Endothelial cell of umbilical vein (primary cell): ENCODE measurements around the gene CHKB. TPM values are rescaled to one million over a fixed set of nuclear protein-coding genes. Genes with fewer than 3 reads are reported as not detected.

Source experiments
- BruUV-seq: library from RNA; stranded (reverse); fragments of 400-500 nt; replicated peaks from 2 replicates; lab custom pipeline; 2021; lab: Mats Ljungman, UMichigan
- CTCF ChIA-PET: fragments of 300-600, 350-600 bp; sonication (Branson Sonifier 250); formaldehyde crosslinking; loops from one replicate; lab custom pipeline; 2021; ENCODE audit warnings: antibody characterized with exemption, inconsistent platforms; lab: Charles Lee
- POLR2A ChIA-PET: fragments of 300-600, 350-600 bp; sonication (Branson Sonifier 250); formaldehyde crosslinking; loops from one replicate; lab custom pipeline; 2021; ENCODE audit warnings: antibody characterized with exemption, inconsistent platforms; lab: Charles Lee
- DNase-seq: peaks from one replicate; pipeline ENCODE4 v3.0.0-alpha.2; 2011; ENCODE audit warnings: low read depth, low spot score
- FAIRE-seq: peaks from 2 replicates; lab custom pipeline; 2011; peaks lifted over from hg19 to GRCh38; lab: Jason Lieb, UNC
- H2AFZ ChIP-seq: 2 replicates; pipeline ENCODE4 v1.6.0; 2012; ENCODE audit warnings: low read depth, low read length, control low read depth, inconsistent platforms
- H3K27ac ChIP-seq: 2 replicates; pipeline ENCODE4 v1.5.1; 2011; ENCODE audit warnings: low read depth, mild to moderate bottlenecking, control low read depth, low read length, moderate library complexity; ENCODE audit not compliant: insufficient read depth
- H3K27me3 ChIP-seq, 2 experiments: 2 replicates each; pipeline versions ENCODE4 v1.6.0 to v1.6.1; 2011; ENCODE audit warnings: low read length in 2 of 2, mixed read lengths in 1 of 2; ENCODE audit not compliant: control insufficient read depth in 2 of 2, insufficient read depth in 2 of 2
- H3K36me3 ChIP-seq, 2 experiments: 2 replicates in 1 of 2; 3 replicates in 1 of 2; pipeline ENCODE4 v1.5.1; 2011; ENCODE audit warnings: low read length in 2 of 2, mild to moderate bottlenecking in 1 of 2, moderate library complexity in 1 of 2; ENCODE audit not compliant: control insufficient read depth in 2 of 2, insufficient read depth in 2 of 2; ENCODE audit errors: extremely low read depth in 1 of 2
- H3K4me1 ChIP-seq: 3 replicates; pipeline ENCODE4 v1.5.1; 2011; ENCODE audit warnings: mild to moderate bottlenecking, low read length; ENCODE audit not compliant: control insufficient read depth, insufficient read depth; ENCODE audit errors: extremely low read depth
- H3K4me2 ChIP-seq: 2 replicates; pipeline ENCODE4 v1.6.1; 2011; ENCODE audit warnings: low read length, control low read depth, mixed read lengths; ENCODE audit not compliant: insufficient read depth
- H3K4me3 ChIP-seq, 3 experiments: fragments of 200-600 bp in 1 of 3; sonication (generic), shearing (Covaris generic) in 1 of 3; replicated peaks in 1 of 3; 2 replicates each; pipeline ENCODE4 v1.5.1; 2011 to 2016; ENCODE audit warnings: control low read depth in 3 of 3, low read length in 3 of 3, mild to moderate bottlenecking in 2 of 3, inconsistent platforms in 1 of 3, low read depth in 1 of 3, moderate library complexity in 1 of 3; ENCODE audit not compliant: insufficient read depth in 1 of 3
- H3K79me2 ChIP-seq: 2 replicates; pipeline ENCODE4 v1.6.0; 2012; ENCODE audit warnings: low read length, inconsistent platforms; ENCODE audit not compliant: control insufficient read depth, insufficient read depth
- H3K9ac ChIP-seq: replicated peaks from 2 replicates; pipeline ENCODE3; 2011; ENCODE audit warnings: low read length, control low read depth; ENCODE audit not compliant: insufficient read depth; ENCODE audit errors: extremely low read depth
- H3K9me1 ChIP-seq: replicated peaks from 3 replicates; pipeline ENCODE4 v1.6.0; 2011; ENCODE audit warnings: mild to moderate bottlenecking, low read length; ENCODE audit not compliant: control insufficient read depth, insufficient read depth; ENCODE audit errors: extremely low read depth
- H3K9me3 ChIP-seq: replicated peaks from 2 replicates; pipeline ENCODE4 v1.5.1; 2012; ENCODE audit warnings: low read length, inconsistent platforms; ENCODE audit not compliant: control insufficient read depth, insufficient read depth
- H4K20me1 ChIP-seq: replicated peaks from 2 replicates; pipeline ENCODE3; 2011; ENCODE audit warnings: mild to moderate bottlenecking, low read length; ENCODE audit not compliant: control insufficient read depth, insufficient read depth; ENCODE audit errors: extremely low read depth
- EZH2 ChIP-seq: IDR thresholded peaks from 2 replicates; pipeline ENCODE4 v1.6.1; 2012; ENCODE audit warnings: borderline replicate concordance, low read depth, mild to moderate bottlenecking, moderate library complexity, low read length, inconsistent platforms; ENCODE audit not compliant: severe bottlenecking
- FOS ChIP-seq: IDR thresholded peaks from 2 replicates; pipeline ENCODE4 v1.6.1; 2011; ENCODE audit warnings: mild to moderate bottlenecking, low read length, moderate library complexity, borderline replicate concordance; ENCODE audit not compliant: insufficient read depth
- GATA2 ChIP-seq: IDR thresholded peaks from 2 replicates; pipeline ENCODE4 v1.7.0; 2011; ENCODE audit warnings: low read depth, mild to moderate bottlenecking, moderate library complexity, mixed read lengths, low read length; ENCODE audit not compliant: insufficient read length, insufficient read depth
- JUN ChIP-seq: IDR thresholded peaks from 2 replicates; pipeline ENCODE4 v1.6.1; 2011; ENCODE audit warnings: borderline replicate concordance, low read depth; ENCODE audit not compliant: insufficient read length, insufficient read depth
- MYC ChIP-seq: IDR thresholded peaks from one replicate; pipeline ENCODE4 v1.6.1; 2011; ENCODE audit warnings: mild to moderate bottlenecking, low read depth, low read length
- POLR2A ChIP-seq: IDR thresholded peaks from 2 replicates; pipeline ENCODE4 v1.6.1; 2012; ENCODE audit warnings: low read depth, mild to moderate bottlenecking, control low read depth, low read length
- POLR2AphosphoS5 ChIP-seq: IDR thresholded peaks from 2 replicates; pipeline ENCODE4 v1.6.1; 2012; ENCODE audit warnings: low read depth, mild to moderate bottlenecking, control low read depth, low read length, moderate library complexity; ENCODE audit not compliant: insufficient read depth
- dilution Hi-C: fragments of 300-500 bp; cut with MboI; formaldehyde crosslinking; loops from one replicate; pipeline ENCODE4 v1.15.0; 2019; ENCODE audit warnings: low sequenced_read_pairs; ENCODE audit not compliant: extremely low pct_ligation_motif_present
- intact Hi-C: fragments of 100-400 bp; cut with micrococcal nuclease; formaldehyde crosslinking; loops from one replicate; pipeline ENCODE4 v1.10.0; 2022
- polyA plus RNA-seq, 4 experiments: library from polyadenylated mRNA; depleted of rRNA in 3 of 4; stranded (reverse) in 3 of 4; unstranded in 1 of 4; fragments of >200 nt; gene quantifications; 2 replicates each; pipeline versions ENCODE4 v1.2.1 to v1.2.3, GENCODE V29; 2011 to 2012; ENCODE audit warnings: missing spikeins in 1 of 4
- total RNA-seq: library from RNA; stranded (reverse); gene quantifications from 2 replicates; pipeline ENCODE4 v1.2.3, GENCODE V29; 2021

CHKB gene
- total and polyA plus RNA-seq, 2 donors (not counting 3 experiments of a cell fraction or from before 2014, with no cell fraction given) = 62.4 to 70.6 TPM

GRCh38 chr22:50568626-50569025, 14.0 kb downstream of the CHKB start:
- no TSS peak for BruUV-seq
- H3K36me3 ChIP-seq = no peaks in the 10 kb centered on the region
- no peak overlapping the region for H3K27ac ChIP-seq
- H3K4me2 ChIP-seq = no peak overlapping the region
- DNase-seq (no peak), FAIRE-seq (no peak)
- CTCF ChIA-PET = interaction anchor here (0.9 to 1.8 kb wide), 2 partner anchors 8 to 52 kb away, joined by 4 to 5 read pairs; no protein-coding TSS in a partner anchor
- H3K9ac ChIP-seq = no peak overlapping the region
- dilution Hi-C loops (no loop called here), intact Hi-C loops (no loop called here)
- no peaks in the 10 kb centered on the region for H3K9me3 ChIP-seq
- peaks cover 3 to 6% of the 10 kb centered on the region in 2 experiments for H3K27me3 ChIP-seq
- H3K4me3 ChIP-seq = no peak overlapping the region
- H4K20me1 ChIP-seq = no peaks in the 10 kb centered on the region
- no peaks in the 10 kb centered on the region for H3K9me1 ChIP-seq
- no peaks in the 10 kb centered on the region for H3K4me1 ChIP-seq
- no peaks in the 10 kb centered on the region for H3K79me2 ChIP-seq
- POLR2A ChIA-PET = no interaction called here
- no peak overlapping the region for H2AFZ ChIP-seq
- TF ChIP-seq FOS (no peak), JUN (no peak), MYC (no peak), POLR2A (no peak), GATA2 (no peak), EZH2 (no peak)

DNA sequence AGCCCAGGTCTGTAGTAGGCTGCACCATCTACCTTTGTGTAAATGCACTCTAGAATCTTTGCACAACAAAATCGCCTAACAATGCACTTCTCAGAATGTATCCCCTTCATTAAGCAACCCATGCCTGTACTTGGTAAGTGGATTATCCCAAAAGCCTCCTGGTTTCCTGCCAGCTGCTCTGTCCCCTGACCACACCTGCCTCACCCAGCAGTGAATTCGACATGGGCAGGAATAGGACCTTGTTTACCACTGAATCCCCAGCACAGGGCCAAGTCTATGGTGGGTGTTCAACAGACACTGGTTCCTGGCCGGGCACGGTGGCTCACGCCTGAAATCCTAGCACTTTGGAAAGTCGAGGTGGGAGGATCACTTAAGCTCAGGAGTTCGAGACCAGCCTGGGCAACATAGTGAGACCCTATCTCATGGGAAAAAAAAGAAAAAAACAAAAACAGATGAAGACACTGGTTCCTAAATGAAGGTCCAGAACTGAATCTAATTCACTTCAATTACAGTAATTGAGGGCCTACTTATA, 14.9 kb downstream of the CHKB start:
- H3K9me1 ChIP-seq = no peaks in the 10 kb centered on the region
- H3K27me3 ChIP-seq = peaks cover 6 to 9% of the 10 kb centered on the region in 2 experiments
- H3K4me1 ChIP-seq = peaks cover 5% of the 10 kb centered on the region
- H3K9me3 ChIP-seq = no peaks in the 10 kb centered on the region
- no peak overlapping the region for H3K9ac ChIP-seq
- no peak for FAIRE-seq
- POLR2A ChIA-PET = no interaction called here
- H3K4me3 ChIP-seq = no peak overlapping the region
- TF ChIP-seq POLR2A = no peak
- TF ChIP-seq POLR2AphosphoS5 = no peak
- H3K79me2 ChIP-seq = no peaks in the 10 kb centered on the region
- no peak overlapping the region for H3K4me2 ChIP-seq
- no TSS peak for BruUV-seq
- dilution Hi-C loops (no loop called here), intact Hi-C loops (no loop called here)
- H3K27ac ChIP-seq = no peak overlapping the region
- no peak overlapping the region for H2AFZ ChIP-seq
- H4K20me1 ChIP-seq = no peaks in the 10 kb centered on the region
- CTCF ChIA-PET = no interaction called here
- DNase-seq = no peak
- no peaks in the 10 kb centered on the region for H3K36me3 ChIP-seq
